Breast epithelium (tissue), 3 donors: ENCODE measurements around the gene BRF1.

ENCODE experiments used
- CTCF ChIP-seq, 3 donors: fragments of 450-650 bp; IDR thresholded peaks; one replicate each; pipeline ENCODE4 v1.5.1; 2016 to 2017; ENCODE audit warnings: antibody characterized with exemption in 3 of 3, mild to moderate bottlenecking in 3 of 3, moderate library complexity in 3 of 3
- POLR2A ChIP-seq: fragments of 450-650 bp; IDR thresholded peaks from one replicate; pipeline ENCODE4 v1.6.1; 2016; ENCODE audit warnings: antibody characterized with exemption, mild to moderate bottlenecking, moderate library complexity
- POLR2AphosphoS5 ChIP-seq, 3 donors: sonication (generic); formaldehyde crosslinking; IDR thresholded peaks; one replicate each; pipeline ENCODE4 v1.6.1; 2017; ENCODE audit warnings: antibody characterized with exemption in 3 of 3

- TF ChIP-seq CTCF (IDR thresholded peaks at IDR 0.05) = no peak
- TF ChIP-seq POLR2A = no peak
- TF ChIP-seq POLR2AphosphoS5 (IDR thresholded peaks at IDR 0.05) = no peak
Measured at GRCh38 chr14:105282098-105282725, 18.6 kb downstream of the BRF1 start.
